ENCODE data around the gene MAN1A1.

- TF ChIP-seq CTCF (optimal IDR thresholded peaks at IDR 0.05 in 1 of 3, IDR thresholded peaks at IDR 0.05 in 1 of 3, conservative IDR thresholded peaks at IDR 0.05 in 1 of 3; ENCODE audit: extremely low read depth in 1 of 3, insufficient read depth in 2 of 3, low read length in 3 of 3) (no peak), EZH2 (IDR thresholded peaks at IDR 0.05; ENCODE audit: low read length) (no peak)
Measured at GRCh38 chr6:119181046-119181445, 168.5 kb downstream of the MAN1A1 start.

Measured in keratinocyte (primary cell).